Panc1 (cell line): ENCODE measurements around the gene TIAL1.

Experiments
- TCF7L2 ChIP-seq: IDR thresholded peaks from 2 replicates; pipeline ENCODE4 v1.6.1; 2011; ENCODE audit warnings: mild to moderate bottlenecking, low read depth, low read length, inconsistent platforms
- TF ChIP-seq, protein P1 (sequence below): fragments of 450-650 bp; IDR thresholded peaks from 2 replicates; pipeline ENCODE4 v1.5.1; 2017; ENCODE audit warnings: mild to moderate bottlenecking
- TF ChIP-seq, protein P2 (sequence below), 2 experiments: IDR thresholded peaks; 2 replicates each; pipeline ENCODE4 v1.6.1; 2011 to 2012; ENCODE audit warnings: low read depth in 2 of 2, control low read depth in 1 of 2, low read length in 1 of 2, mild to moderate bottlenecking in 1 of 2, moderate library complexity in 1 of 2; ENCODE audit not compliant: insufficient read depth in 1 of 2

DNA sequence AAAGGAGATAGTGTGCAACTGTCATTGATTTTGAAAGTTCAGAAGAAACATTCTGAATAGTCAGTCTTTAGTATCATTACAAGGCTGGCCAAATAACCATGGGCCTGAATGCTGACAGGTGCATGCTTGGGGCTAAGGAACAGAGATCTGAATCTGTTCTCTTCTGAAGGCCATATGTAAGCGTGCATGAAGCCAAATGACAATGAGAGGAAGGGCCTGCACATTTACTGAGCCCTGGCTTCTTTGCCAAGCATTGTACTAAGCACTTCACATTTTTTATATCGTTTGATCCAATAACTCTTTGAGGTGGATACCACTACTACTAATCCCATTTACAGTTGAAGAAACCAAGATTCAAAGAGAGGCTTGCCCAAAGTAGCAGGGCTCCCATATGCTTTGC, 22.5 kb upstream of the TIAL1 start:
- TF ChIP-seq, protein P1, sequence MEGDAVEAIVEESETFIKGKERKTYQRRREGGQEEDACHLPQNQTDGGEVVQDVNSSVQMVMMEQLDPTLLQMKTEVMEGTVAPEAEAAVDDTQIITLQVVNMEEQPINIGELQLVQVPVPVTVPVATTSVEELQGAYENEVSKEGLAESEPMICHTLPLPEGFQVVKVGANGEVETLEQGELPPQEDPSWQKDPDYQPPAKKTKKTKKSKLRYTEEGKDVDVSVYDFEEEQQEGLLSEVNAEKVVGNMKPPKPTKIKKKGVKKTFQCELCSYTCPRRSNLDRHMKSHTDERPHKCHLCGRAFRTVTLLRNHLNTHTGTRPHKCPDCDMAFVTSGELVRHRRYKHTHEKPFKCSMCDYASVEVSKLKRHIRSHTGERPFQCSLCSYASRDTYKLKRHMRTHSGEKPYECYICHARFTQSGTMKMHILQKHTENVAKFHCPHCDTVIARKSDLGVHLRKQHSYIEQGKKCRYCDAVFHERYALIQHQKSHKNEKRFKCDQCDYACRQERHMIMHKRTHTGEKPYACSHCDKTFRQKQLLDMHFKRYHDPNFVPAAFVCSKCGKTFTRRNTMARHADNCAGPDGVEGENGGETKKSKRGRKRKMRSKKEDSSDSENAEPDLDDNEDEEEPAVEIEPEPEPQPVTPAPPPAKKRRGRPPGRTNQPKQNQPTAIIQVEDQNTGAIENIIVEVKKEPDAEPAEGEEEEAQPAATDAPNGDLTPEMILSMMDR, result no peak
- TF ChIP-seq TCF7L2, result no peak
- TF ChIP-seq, protein P2, sequence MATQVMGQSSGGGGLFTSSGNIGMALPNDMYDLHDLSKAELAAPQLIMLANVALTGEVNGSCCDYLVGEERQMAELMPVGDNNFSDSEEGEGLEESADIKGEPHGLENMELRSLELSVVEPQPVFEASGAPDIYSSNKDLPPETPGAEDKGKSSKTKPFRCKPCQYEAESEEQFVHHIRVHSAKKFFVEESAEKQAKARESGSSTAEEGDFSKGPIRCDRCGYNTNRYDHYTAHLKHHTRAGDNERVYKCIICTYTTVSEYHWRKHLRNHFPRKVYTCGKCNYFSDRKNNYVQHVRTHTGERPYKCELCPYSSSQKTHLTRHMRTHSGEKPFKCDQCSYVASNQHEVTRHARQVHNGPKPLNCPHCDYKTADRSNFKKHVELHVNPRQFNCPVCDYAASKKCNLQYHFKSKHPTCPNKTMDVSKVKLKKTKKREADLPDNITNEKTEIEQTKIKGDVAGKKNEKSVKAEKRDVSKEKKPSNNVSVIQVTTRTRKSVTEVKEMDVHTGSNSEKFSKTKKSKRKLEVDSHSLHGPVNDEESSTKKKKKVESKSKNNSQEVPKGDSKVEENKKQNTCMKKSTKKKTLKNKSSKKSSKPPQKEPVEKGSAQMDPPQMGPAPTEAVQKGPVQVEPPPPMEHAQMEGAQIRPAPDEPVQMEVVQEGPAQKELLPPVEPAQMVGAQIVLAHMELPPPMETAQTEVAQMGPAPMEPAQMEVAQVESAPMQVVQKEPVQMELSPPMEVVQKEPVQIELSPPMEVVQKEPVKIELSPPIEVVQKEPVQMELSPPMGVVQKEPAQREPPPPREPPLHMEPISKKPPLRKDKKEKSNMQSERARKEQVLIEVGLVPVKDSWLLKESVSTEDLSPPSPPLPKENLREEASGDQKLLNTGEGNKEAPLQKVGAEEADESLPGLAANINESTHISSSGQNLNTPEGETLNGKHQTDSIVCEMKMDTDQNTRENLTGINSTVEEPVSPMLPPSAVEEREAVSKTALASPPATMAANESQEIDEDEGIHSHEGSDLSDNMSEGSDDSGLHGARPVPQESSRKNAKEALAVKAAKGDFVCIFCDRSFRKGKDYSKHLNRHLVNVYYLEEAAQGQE (IDR thresholded peaks at IDR 0.05; ENCODE audit: insufficient read depth in 1 of 2, low read depth in 2 of 2, low read length in 1 of 2), result no peak
